ENCODE data around the gene CNOT4. TPM values are rescaled to one million over a fixed set of nuclear protein-coding genes. Genes with fewer than 3 reads are reported as not detected.

CNOT4 gene
- total and polyA plus RNA-seq, 2 donors (not counting 1 experiment from before 2014, with no cell fraction given): 14.9 to 15.9 TPM

GRCh38 chr7:135383525-135384175 lies 126.3 kb downstream of the CNOT4 start:
- TF ChIP-seq, protein P1, sequence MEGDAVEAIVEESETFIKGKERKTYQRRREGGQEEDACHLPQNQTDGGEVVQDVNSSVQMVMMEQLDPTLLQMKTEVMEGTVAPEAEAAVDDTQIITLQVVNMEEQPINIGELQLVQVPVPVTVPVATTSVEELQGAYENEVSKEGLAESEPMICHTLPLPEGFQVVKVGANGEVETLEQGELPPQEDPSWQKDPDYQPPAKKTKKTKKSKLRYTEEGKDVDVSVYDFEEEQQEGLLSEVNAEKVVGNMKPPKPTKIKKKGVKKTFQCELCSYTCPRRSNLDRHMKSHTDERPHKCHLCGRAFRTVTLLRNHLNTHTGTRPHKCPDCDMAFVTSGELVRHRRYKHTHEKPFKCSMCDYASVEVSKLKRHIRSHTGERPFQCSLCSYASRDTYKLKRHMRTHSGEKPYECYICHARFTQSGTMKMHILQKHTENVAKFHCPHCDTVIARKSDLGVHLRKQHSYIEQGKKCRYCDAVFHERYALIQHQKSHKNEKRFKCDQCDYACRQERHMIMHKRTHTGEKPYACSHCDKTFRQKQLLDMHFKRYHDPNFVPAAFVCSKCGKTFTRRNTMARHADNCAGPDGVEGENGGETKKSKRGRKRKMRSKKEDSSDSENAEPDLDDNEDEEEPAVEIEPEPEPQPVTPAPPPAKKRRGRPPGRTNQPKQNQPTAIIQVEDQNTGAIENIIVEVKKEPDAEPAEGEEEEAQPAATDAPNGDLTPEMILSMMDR (conservative IDR thresholded peaks at IDR 0.05 in 1 of 2, IDR thresholded peaks at IDR 0.05 in 1 of 2; ENCODE audit: low read depth in 1 of 2, low read length in 2 of 2): no peak
- TF ChIP-seq EZH2 (IDR thresholded peaks at IDR 0.05; ENCODE audit: low read length, missing control alignments): no peak
- Histone ChIP-seq H3K9ac (ENCODE audit: insufficient read depth, low read length) (no peak overlapping the region), H3K79me2 (ENCODE audit: control insufficient read depth, insufficient read depth, low read length) (no peaks in the 10 kb centered on the region), H2AFZ (ENCODE audit: low read length) (no peak overlapping the region), H3K4me3 (replicated peaks in 1 of 4; ENCODE audit: control extremely low read depth in 1 of 4, insufficient read depth in 1 of 4, low read depth in 3 of 4, low read length in 4 of 4) (no peak overlapping the region), H3K27ac (ENCODE audit: insufficient read depth, low read length) (no peak overlapping the region), H3K4me2 (ENCODE audit: extremely low read depth, insufficient read depth, low read length) (no peak overlapping the region), H3K27me3 (ENCODE audit: control insufficient read depth, insufficient read depth, low read length) (no peaks in the 10 kb centered on the region), H3K4me1 (ENCODE audit: control insufficient read depth, extremely low read depth, insufficient read depth, low read length) (peaks cover 3% of the 10 kb centered on the region), H4K20me1 (ENCODE audit: control insufficient read depth, extremely low read depth, insufficient read depth, low read length) (no peaks in the 10 kb centered on the region), H3K9me3 (ENCODE audit: control insufficient read depth, insufficient read depth, low read depth, low read length) (no peaks in the 10 kb centered on the region), H3K36me3 (ENCODE audit: control insufficient read depth, insufficient read depth, low read length) (no peaks in the 10 kb centered on the region)
- DNase-seq (ENCODE audit: low read depth in 2 of 2): no peak

DNA sequence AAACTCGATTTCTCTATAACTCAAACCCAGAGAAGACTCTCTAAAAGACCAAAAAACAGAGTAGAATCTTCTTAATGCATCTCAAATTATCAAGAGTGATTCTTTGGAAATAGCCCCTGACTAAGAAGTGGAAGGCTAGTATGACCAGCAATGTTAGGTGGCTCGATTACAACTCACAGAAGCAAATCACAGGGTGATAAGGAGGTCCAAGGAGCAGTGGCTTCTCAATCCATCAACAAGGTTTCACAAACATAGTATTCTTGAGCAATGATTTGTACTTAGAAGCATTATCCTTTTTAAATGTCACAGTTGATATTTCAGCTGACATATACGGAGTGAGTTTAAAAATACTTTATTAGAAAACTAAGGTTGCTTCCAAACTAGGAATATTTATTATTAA lies 127.7 kb downstream of the CNOT4 start:
- TF ChIP-seq, protein P1 (conservative IDR thresholded peaks at IDR 0.05 in 1 of 2, IDR thresholded peaks at IDR 0.05 in 1 of 2; ENCODE audit: low read depth in 1 of 2, low read length in 2 of 2): no peak
- TF ChIP-seq EZH2 (IDR thresholded peaks at IDR 0.05; ENCODE audit: low read length, missing control alignments): no peak
- Histone ChIP-seq H3K27ac (ENCODE audit: insufficient read depth, low read length) (no peak overlapping the region), H3K36me3 (ENCODE audit: control insufficient read depth, insufficient read depth, low read length) (no peaks in the 10 kb centered on the region)

GRCh38 chr7:135381369-135381768 lies 128.5 kb downstream of the CNOT4 start:
- no peak overlapping the region for H3K27ac ChIP-seq (ENCODE audit: insufficient read depth, low read length)
- H3K4me3 ChIP-seq (replicated peaks in 1 of 4; ENCODE audit: control extremely low read depth in 1 of 4, insufficient read depth in 1 of 4, low read depth in 3 of 4, low read length in 4 of 4): no peak overlapping the region
- no peaks in the 10 kb centered on the region for H3K27me3 ChIP-seq (ENCODE audit: control insufficient read depth, insufficient read depth, low read length)
- no peak for DNase-seq (ENCODE audit: low read depth in 2 of 2)
- H3K9ac ChIP-seq (ENCODE audit: insufficient read depth, low read length): no peak overlapping the region
- no peaks in the 10 kb centered on the region for H3K4me1 ChIP-seq (ENCODE audit: control insufficient read depth, extremely low read depth, insufficient read depth, low read length)
- H3K79me2 ChIP-seq (ENCODE audit: control insufficient read depth, insufficient read depth, low read length): no peaks in the 10 kb centered on the region
- no peaks in the 10 kb centered on the region for H4K20me1 ChIP-seq (ENCODE audit: control insufficient read depth, extremely low read depth, insufficient read depth, low read length)
- H3K9me3 ChIP-seq (ENCODE audit: control insufficient read depth, insufficient read depth, low read depth, low read length): no peaks in the 10 kb centered on the region
- no peak for TF ChIP-seq EZH2 (IDR thresholded peaks at IDR 0.05; ENCODE audit: low read length, missing control alignments)
- TF ChIP-seq, protein P1 (conservative IDR thresholded peaks at IDR 0.05 in 1 of 2, IDR thresholded peaks at IDR 0.05 in 1 of 2; ENCODE audit: low read depth in 1 of 2, low read length in 2 of 2): no peak
- H3K36me3 ChIP-seq (ENCODE audit: control insufficient read depth, insufficient read depth, low read length): no peaks in the 10 kb centered on the region
- H2AFZ ChIP-seq (ENCODE audit: low read length): no peak overlapping the region
- H3K4me2 ChIP-seq (ENCODE audit: extremely low read depth, insufficient read depth, low read length): no peak overlapping the region

More for the DNA sequence above, 127.7 kb downstream of the CNOT4 start:
- H2AFZ ChIP-seq (ENCODE audit: low read length): no peak overlapping the region
- H3K4me1 ChIP-seq (ENCODE audit: control insufficient read depth, extremely low read depth, insufficient read depth, low read length): peaks cover 3% of the 10 kb centered on the region
- DNase-seq (ENCODE audit: low read depth in 2 of 2): no peak
- no peaks in the 10 kb centered on the region for H3K9me3 ChIP-seq (ENCODE audit: control insufficient read depth, insufficient read depth, low read depth, low read length)
- H3K4me2 ChIP-seq (ENCODE audit: extremely low read depth, insufficient read depth, low read length): no peak overlapping the region
- H3K79me2 ChIP-seq (ENCODE audit: control insufficient read depth, insufficient read depth, low read length): no peaks in the 10 kb centered on the region
- no peaks in the 10 kb centered on the region for H4K20me1 ChIP-seq (ENCODE audit: control insufficient read depth, extremely low read depth, insufficient read depth, low read length)
- no peak overlapping the region for H3K9ac ChIP-seq (ENCODE audit: insufficient read depth, low read length)
- H3K4me3 ChIP-seq (replicated peaks in 1 of 4; ENCODE audit: control extremely low read depth in 1 of 4, insufficient read depth in 1 of 4, low read depth in 3 of 4, low read length in 4 of 4): no peak overlapping the region
- H3K27me3 ChIP-seq (ENCODE audit: control insufficient read depth, insufficient read depth, low read length): no peaks in the 10 kb centered on the region

Data from fibroblast of lung (primary cell).